ENCODE measurements around the gene RAD51B.

RAD51B gene

GRCh38 chr14:68154275-68154674 is 334.7 kb downstream of the RAD51B start (continued):
- no peak for TF ChIP-seq PRDM2 (tag by site-specific recombination; IDR thresholded peaks at IDR 0.05; ENCODE audit: borderline replicate concordance)
- TF ChIP-seq BCL11B (tag by site-specific recombination; IDR thresholded peaks at IDR 0.05; ENCODE audit: low read depth) = no peak
- TF ChIP-seq ZSCAN30 (tag by site-specific recombination; IDR thresholded peaks at IDR 0.05) = no peak
- TF ChIP-seq ZNF510 (tag by site-specific recombination; IDR thresholded peaks at IDR 0.05; ENCODE audit: insufficient replicate concordance) = no peak
- no peak for TF ChIP-seq ZNF423 (tag by site-specific recombination; IDR thresholded peaks at IDR 0.05)
- TF ChIP-seq ZBTB21 (tag by site-specific recombination; IDR thresholded peaks at IDR 0.05) = no peak
- TF ChIP-seq ZNF121 (tag by site-specific recombination; IDR thresholded peaks at IDR 0.05) = no peak
- TF ChIP-seq ZNF707 (tag by site-specific recombination; IDR thresholded peaks at IDR 0.05) = no peak
- no peak for TF ChIP-seq ZBTB1 (tag by site-specific recombination; IDR thresholded peaks at IDR 0.05)
- no peak for TF ChIP-seq SP2 (tag by site-specific recombination; IDR thresholded peaks at IDR 0.05)

- Histone ChIP-seq H3K27ac (ENCODE audit: extremely low read depth, low read depth, low read length) (peak overlapping the region; percentile 30), H3K36me3 (ENCODE audit: control insufficient read depth in 2 of 2, insufficient read depth in 1 of 2, low read length in 2 of 2) (no peaks in the 10 kb centered on the region), H3K4me1 (ENCODE audit: control insufficient read depth, insufficient read depth, low read length) (peaks cover 17% of the 10 kb centered on the region), H3K9me3 (ENCODE audit: control insufficient read depth, insufficient read depth, low read depth, low read length) (no peaks in the 10 kb centered on the region), H3K4me3 (ENCODE audit: low read depth, low read length) (no peak overlapping the region)
- ChIA-PET POLR2A (no interaction called here), CTCF (interaction anchor here (0.6 kb wide), 2 partner anchors 342 to 753 kb away, joined by 3 read pairs; no protein-coding TSS in a partner anchor)
- TF ChIP-seq ZNF660 (tag by site-specific recombination; IDR thresholded peaks at IDR 0.05) = peak; percentile 14; the same call in 1 of the 2 replicates
- TF ChIP-seq ZSCAN16 (tag by site-specific recombination; IDR thresholded peaks at IDR 0.05) = no peak
- peak; percentile 45; the same call in 1 of the 2 replicates for TF ChIP-seq FEZF1 (tag by site-specific recombination; IDR thresholded peaks at IDR 0.05)
- 0 out of 2 replicates have a peak, but pooled peaks have one; percentile 12 for TF ChIP-seq ZNF513 (tag by site-specific recombination; IDR thresholded peaks at IDR 0.05)
- no peak for TF ChIP-seq KLF17 (tag by site-specific recombination; IDR thresholded peaks at IDR 0.05)
- TF ChIP-seq ZNF692 (tag by site-specific recombination; IDR thresholded peaks at IDR 0.05) = no peak
- TF ChIP-seq ZNF132 (tag by site-specific recombination; IDR thresholded peaks at IDR 0.05; ENCODE audit: borderline replicate concordance) = no peak
- TF ChIP-seq ZSCAN18 (tag by site-specific recombination; IDR thresholded peaks at IDR 0.05) = 0 out of 2 replicates have a peak, but pooled peaks have one; percentile 30
- TF ChIP-seq ELK4 (IDR thresholded peaks at IDR 0.05; ENCODE audit: borderline replicate concordance, low read depth, low read length) = no peak
- peak; percentile 45; the same call in 1 of the 2 replicates for TF ChIP-seq ZNF335 (tag by site-specific recombination; conservative IDR thresholded peaks at IDR 0.05)
These were observed 338.4 kb downstream of the RAD51B start for GRCh38 chr14:68157971-68158371.

Data from HEK293 (cell line).